GM15510 (cell line): ENCODE results near the gene SPTBN2.

ENCODE experiments used
- POLR2A ChIP-seq: IDR thresholded peaks from 3 replicates; pipeline ENCODE4 v1.6.1; 2011; ENCODE audit warnings: borderline replicate concordance; ENCODE audit not compliant: insufficient read length; ENCODE audit errors: extremely low read depth

SPTBN2 gene

GRCh38 chr11:66728693-66729385 lies at the start of gene SPTBN2:
Gene SPTBN2 (minus strand): TSS chr11:66729216. CDS start chr11:66721240, 7,976 bp downstream.
- no peak for TF ChIP-seq POLR2A

- no peak for TF ChIP-seq POLR2A
Measured at GRCh38 chr11:66768818-66769217, 39.8 kb upstream of the SPTBN2 start.

- TF ChIP-seq POLR2A: no peak
Measured at GRCh38 chr11:66768088-66768521, 39.1 kb upstream of the SPTBN2 start.

- no peak for TF ChIP-seq POLR2A
Measured at GRCh38 chr11:66767666-66768065, 38.6 kb upstream of the SPTBN2 start.

- no peak for TF ChIP-seq POLR2A
Measured at GRCh38 chr11:66766681-66767080, 37.7 kb upstream of the SPTBN2 start.

GRCh38 chr11:66762088-66762487 lies 33.1 kb upstream of the SPTBN2 start:
- TF ChIP-seq POLR2A: no peak

- no peak for TF ChIP-seq POLR2A
Measured at GRCh38 chr11:66752148-66752547, 23.1 kb upstream of the SPTBN2 start.

- no peak for TF ChIP-seq POLR2A
Measured at GRCh38 chr11:66749091-66749490, 20.1 kb upstream of the SPTBN2 start.

GRCh38 chr11:66747480-66747879 lies 18.5 kb upstream of the SPTBN2 start:
- no peak for TF ChIP-seq POLR2A

GRCh38 chr11:66745356-66746235 lies 16.6 kb upstream of the SPTBN2 start:
- TF ChIP-seq POLR2A: peak; percentile 17

GRCh38 chr11:66744485-66745355 lies 15.7 kb upstream of the SPTBN2 start:
- TF ChIP-seq POLR2A: peak; percentile 91

GRCh38 chr11:66743271-66743968 lies 14.4 kb upstream of the SPTBN2 start:
- no peak for TF ChIP-seq POLR2A

GRCh38 chr11:66741153-66741552 lies 12.1 kb upstream of the SPTBN2 start:
- no peak for TF ChIP-seq POLR2A

GRCh38 chr11:66739983-66740382 lies 11.0 kb upstream of the SPTBN2 start:
- TF ChIP-seq POLR2A: no peak
